ENCODE results near the gene CDH11.

DNA sequence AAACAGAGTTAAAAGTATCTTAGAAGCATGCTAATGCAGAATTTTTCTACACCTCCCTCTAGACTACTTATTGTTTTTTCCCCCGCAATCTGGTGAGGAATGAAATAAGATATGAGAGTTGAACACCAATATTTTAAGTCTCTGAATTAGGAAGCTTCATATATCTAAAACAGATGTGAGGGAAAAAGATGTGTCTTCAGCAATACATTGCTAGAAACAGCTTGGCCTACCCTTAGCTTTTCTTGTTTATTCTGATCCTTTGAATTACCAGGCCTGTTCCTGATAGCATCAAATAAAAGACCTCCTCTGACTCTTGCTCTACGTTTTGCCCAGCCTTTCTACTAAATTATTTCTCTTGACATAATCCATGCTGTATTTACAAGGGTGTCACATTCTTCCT lies 221.8 kb downstream of the CDH11 start:
- TF ChIP-seq POLR2AphosphoS5 (IDR thresholded peaks at IDR 0.05): no peak
- TF ChIP-seq, protein P1, sequence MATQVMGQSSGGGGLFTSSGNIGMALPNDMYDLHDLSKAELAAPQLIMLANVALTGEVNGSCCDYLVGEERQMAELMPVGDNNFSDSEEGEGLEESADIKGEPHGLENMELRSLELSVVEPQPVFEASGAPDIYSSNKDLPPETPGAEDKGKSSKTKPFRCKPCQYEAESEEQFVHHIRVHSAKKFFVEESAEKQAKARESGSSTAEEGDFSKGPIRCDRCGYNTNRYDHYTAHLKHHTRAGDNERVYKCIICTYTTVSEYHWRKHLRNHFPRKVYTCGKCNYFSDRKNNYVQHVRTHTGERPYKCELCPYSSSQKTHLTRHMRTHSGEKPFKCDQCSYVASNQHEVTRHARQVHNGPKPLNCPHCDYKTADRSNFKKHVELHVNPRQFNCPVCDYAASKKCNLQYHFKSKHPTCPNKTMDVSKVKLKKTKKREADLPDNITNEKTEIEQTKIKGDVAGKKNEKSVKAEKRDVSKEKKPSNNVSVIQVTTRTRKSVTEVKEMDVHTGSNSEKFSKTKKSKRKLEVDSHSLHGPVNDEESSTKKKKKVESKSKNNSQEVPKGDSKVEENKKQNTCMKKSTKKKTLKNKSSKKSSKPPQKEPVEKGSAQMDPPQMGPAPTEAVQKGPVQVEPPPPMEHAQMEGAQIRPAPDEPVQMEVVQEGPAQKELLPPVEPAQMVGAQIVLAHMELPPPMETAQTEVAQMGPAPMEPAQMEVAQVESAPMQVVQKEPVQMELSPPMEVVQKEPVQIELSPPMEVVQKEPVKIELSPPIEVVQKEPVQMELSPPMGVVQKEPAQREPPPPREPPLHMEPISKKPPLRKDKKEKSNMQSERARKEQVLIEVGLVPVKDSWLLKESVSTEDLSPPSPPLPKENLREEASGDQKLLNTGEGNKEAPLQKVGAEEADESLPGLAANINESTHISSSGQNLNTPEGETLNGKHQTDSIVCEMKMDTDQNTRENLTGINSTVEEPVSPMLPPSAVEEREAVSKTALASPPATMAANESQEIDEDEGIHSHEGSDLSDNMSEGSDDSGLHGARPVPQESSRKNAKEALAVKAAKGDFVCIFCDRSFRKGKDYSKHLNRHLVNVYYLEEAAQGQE (IDR thresholded peaks at IDR 0.05; ENCODE audit: borderline replicate concordance): no peak
- TF ChIP-seq, protein P2, sequence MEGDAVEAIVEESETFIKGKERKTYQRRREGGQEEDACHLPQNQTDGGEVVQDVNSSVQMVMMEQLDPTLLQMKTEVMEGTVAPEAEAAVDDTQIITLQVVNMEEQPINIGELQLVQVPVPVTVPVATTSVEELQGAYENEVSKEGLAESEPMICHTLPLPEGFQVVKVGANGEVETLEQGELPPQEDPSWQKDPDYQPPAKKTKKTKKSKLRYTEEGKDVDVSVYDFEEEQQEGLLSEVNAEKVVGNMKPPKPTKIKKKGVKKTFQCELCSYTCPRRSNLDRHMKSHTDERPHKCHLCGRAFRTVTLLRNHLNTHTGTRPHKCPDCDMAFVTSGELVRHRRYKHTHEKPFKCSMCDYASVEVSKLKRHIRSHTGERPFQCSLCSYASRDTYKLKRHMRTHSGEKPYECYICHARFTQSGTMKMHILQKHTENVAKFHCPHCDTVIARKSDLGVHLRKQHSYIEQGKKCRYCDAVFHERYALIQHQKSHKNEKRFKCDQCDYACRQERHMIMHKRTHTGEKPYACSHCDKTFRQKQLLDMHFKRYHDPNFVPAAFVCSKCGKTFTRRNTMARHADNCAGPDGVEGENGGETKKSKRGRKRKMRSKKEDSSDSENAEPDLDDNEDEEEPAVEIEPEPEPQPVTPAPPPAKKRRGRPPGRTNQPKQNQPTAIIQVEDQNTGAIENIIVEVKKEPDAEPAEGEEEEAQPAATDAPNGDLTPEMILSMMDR (IDR thresholded peaks at IDR 0.05; ENCODE audit: poor library complexity, severe bottlenecking): no peak
- no peak for TF ChIP-seq TAF1 (IDR thresholded peaks at IDR 0.05; ENCODE audit: low read depth)
- TF ChIP-seq EZH2 (IDR thresholded peaks at IDR 0.05; ENCODE audit: borderline replicate concordance, insufficient read depth, low read length, poor library complexity, severe bottlenecking): no peak
- no peak for TF ChIP-seq EP300 (conservative IDR thresholded peaks at IDR 0.05; ENCODE audit: poor library complexity, severe bottlenecking)
